Activated CD4-positive, CD25-positive, alpha-beta regulatory T cell treated with anti-CD3 and anti-CD28 coated beads, Interleukin-2, amount 50 U/mL, for 16 hours (primary cell): ENCODE measurements around the gene MACROD1.

Experiments used
- DNase-seq: peaks from one replicate; pipeline ENCODE4 v3.0.0-alpha.2; 2020; ENCODE audit warnings: low read depth, low spot score

The MACROD1 gene

GRCh38 chr11:64131683-64132190 lies 34.2 kb downstream of the MACROD1 start:
- no peak for DNase-seq

- DNase-seq = no peak
Observed at GRCh38 chr11:64130618-64131017, 35.3 kb downstream of the MACROD1 start.

- DNase-seq = no peak
Observed at GRCh38 chr11:64129403-64129802, 36.5 kb downstream of the MACROD1 start.

GRCh38 chr11:64128255-64129006 lies 37.5 kb downstream of the MACROD1 start:
- DNase-seq = no peak

GRCh38 chr11:64127267-64128072 lies 38.4 kb downstream of the MACROD1 start:
- no peak for DNase-seq

- no peak for DNase-seq
Observed at GRCh38 chr11:64126796-64127195, 39.1 kb downstream of the MACROD1 start.

- DNase-seq = no peak
Observed at GRCh38 chr11:64126371-64126770, 39.5 kb downstream of the MACROD1 start.

- DNase-seq = no peak
Observed at GRCh38 chr11:64125676-64126075, 40.2 kb downstream of the MACROD1 start.

GRCh38 chr11:64124147-64124546 lies 41.8 kb downstream of the MACROD1 start:
- no peak for DNase-seq

- no peak for DNase-seq
Observed at GRCh38 chr11:64123679-64124078, 42.2 kb downstream of the MACROD1 start.

GRCh38 chr11:64122411-64123410 lies 43.2 kb downstream of the MACROD1 start:
- no peak for DNase-seq

GRCh38 chr11:64121663-64122410 lies 44.1 kb downstream of the MACROD1 start:
- no peak for DNase-seq

GRCh38 chr11:64120951-64121569 lies 44.9 kb downstream of the MACROD1 start:
- no peak for DNase-seq

- DNase-seq = no peak
Observed at GRCh38 chr11:64119700-64120099, 46.2 kb downstream of the MACROD1 start.

GRCh38 chr11:64118876-64119665 lies 46.8 kb downstream of the MACROD1 start:
- DNase-seq = no peak

- DNase-seq = no peak
Observed at GRCh38 chr11:64117763-64118459, 48.0 kb downstream of the MACROD1 start.

- DNase-seq = no peak
Observed at GRCh38 chr11:64115531-64116522, 50.1 kb downstream of the MACROD1 start.

- no peak for DNase-seq
Observed at GRCh38 chr11:64114231-64114630, 51.7 kb downstream of the MACROD1 start.
